Heart left ventricle (tissue), 13 donors: ENCODE data around the gene SNX19.

Experiments
- CTCF ChIP-seq, 12 donors: fragments of 200-600 bp; sonication (generic) in 4 of 12; IDR thresholded peaks; one replicate each; pipeline versions ENCODE4 v1.5.0 to v1.8.0; 2018 to 2022; ENCODE audit warnings: antibody characterized with exemption in 12 of 12, mild to moderate bottlenecking in 5 of 12
- POLR2A ChIP-seq, 2 donors: fragments of 450-650 bp; IDR thresholded peaks; one replicate each; pipeline ENCODE4 v1.6.1; 2017; ENCODE audit warnings: antibody characterized with exemption in 2 of 2, mild to moderate bottlenecking in 2 of 2, moderate library complexity in 2 of 2
- donor health status: ischemic (EF 13 %, LVEDD 7.1; RV severe dilation, severe dysfunction).
- donor health status: DM: no; HTN: yes; CAD: no.
- donor health status: DM: no; HTN: no; CAD: no.
- donor health status: ischemic (EF 25% LVEDD 6.9; RV normal size, moderate dysfunction).
- donor health status: ischemic (EF 25% LVEDD 5.7; RV mildly dilated, moderate dysfunction).
- donor health status: ischemic (EF 35%, LVEDD 5.7; RV mildly dilated, moderate dysfunction).
- donor health status: nonischemic (EF 11% LVEDD 7.7; RV severe dilation, severe dysfunction).
- donor health status: DM: yes; HTN: yes; CAD: no.
- donor health status: PGD.
- donor health status: ischemic (EF 29% LVEDD 5.4; RV normal size, mild dysfunction).
- donor health status: nonischemic (EF 23%, LVEDD 6.1; RV moderate dilation, normal function).

GRCh38 chr11:130897262-130898182 lies 18.8 kb downstream of the SNX19 start:
- TF ChIP-seq CTCF (IDR thresholded peaks at IDR 0.05), result no peak
- no peak for TF ChIP-seq POLR2A (IDR thresholded peaks at IDR 0.05)
